Neural cell (in vitro differentiated cells): Measurements from ENCODE around the gene FCHSD2. TPM values are rescaled to one million over a fixed set of nuclear protein-coding genes. Genes with fewer than 3 reads are reported as not detected.

ENCODE experiments used
- H2AFZ ChIP-seq: fragments of 200-600, 300-800 bp; sonication (generic), shearing (Covaris generic); 2 replicates; pipeline ENCODE4 v1.6.0; 2014; ENCODE audit warnings: low read depth, mild to moderate bottlenecking, antibody characterized with exemption, low read length, moderate library complexity
- H3F3A ChIP-seq: fragments of 200-600 bp; shearing (Covaris generic); 2 replicates; pipeline ENCODE4 v1.6.1; 2016; ENCODE audit warnings: mild to moderate bottlenecking, moderate library complexity, mixed read lengths, antibody characterized with exemption, low read length; ENCODE audit not compliant: insufficient read depth, poor library complexity, severe bottlenecking
- H3K27ac ChIP-seq: fragments of 200-600, 300-800 bp; sonication (generic), shearing (Covaris generic); 2 replicates; pipeline ENCODE4 v1.5.1; 2014; ENCODE audit warnings: mild to moderate bottlenecking, low read length, moderate library complexity
- H3K27me3 ChIP-seq: fragments of 300-800, 200-600 bp; sonication (generic), shearing (Covaris generic); 2 replicates; pipeline ENCODE4 v1.6.0; 2014; ENCODE audit warnings: mild to moderate bottlenecking, low read depth, low read length, moderate library complexity; ENCODE audit not compliant: insufficient read depth
- H3K36me3 ChIP-seq: fragments of 300-800, 200-600 bp; sonication (generic), shearing (Covaris generic); 2 replicates; pipeline ENCODE4 v1.5.1; 2014; ENCODE audit warnings: mild to moderate bottlenecking, antibody characterized with exemption, low read length, moderate library complexity; ENCODE audit not compliant: insufficient read depth
- H3K4me2 ChIP-seq: fragments of 300-800, 200-600 bp; sonication (generic), shearing (Covaris generic); 2 replicates; pipeline ENCODE4 v1.6.0; 2014; ENCODE audit warnings: mild to moderate bottlenecking, low read length
- H3K4me3 ChIP-seq: fragments of 300-800, 200-600 bp; sonication (generic), shearing (Covaris generic); 2 replicates; pipeline ENCODE4 v1.5.1; 2014; ENCODE audit warnings: mild to moderate bottlenecking, low read length, moderate library complexity
- H3K79me2 ChIP-seq: fragments of 200-600 bp; shearing (Covaris generic); replicated peaks from 2 replicates; pipeline ENCODE4 v1.6.0; 2014; ENCODE audit warnings: mild to moderate bottlenecking, low read length, moderate library complexity; ENCODE audit not compliant: insufficient read depth
- H3K9ac ChIP-seq: fragments of 300-800, 200-600 bp; sonication (generic), shearing (Covaris generic); 2 replicates; pipeline ENCODE4 v1.6.1; 2016; ENCODE audit warnings: mild to moderate bottlenecking, low read length, mixed read lengths
- H3K9me2 ChIP-seq: fragments of 200-600 bp; shearing (Covaris generic); 2 replicates; pipeline ENCODE4 v1.6.1; 2016; ENCODE audit warnings: mild to moderate bottlenecking, low read length, mixed read lengths; ENCODE audit not compliant: insufficient read depth
- H3K9me3 ChIP-seq: fragments of 200-600, 300-800 bp; sonication (generic), shearing (Covaris generic); 2 replicates; pipeline ENCODE4 v1.6.1; 2016; ENCODE audit warnings: mild to moderate bottlenecking, mixed run types, low read length, moderate library complexity, mixed read lengths
- H4K20me1 ChIP-seq: fragments of 200-600 bp; shearing (Covaris generic); 2 replicates; pipeline ENCODE4 v1.6.1; 2016; ENCODE audit warnings: mild to moderate bottlenecking, mixed run types; ENCODE audit not compliant: insufficient read depth
- CTCF ChIP-seq: fragments of 450-650 bp; IDR thresholded peaks from 2 replicates; pipeline ENCODE4 v1.5.1; 2014; ENCODE audit warnings: antibody characterized with exemption, mild to moderate bottlenecking, moderate library complexity; ENCODE audit not compliant: poor library complexity, severe bottlenecking
- EP300 ChIP-seq: fragments of 450-650 bp; conservative IDR thresholded peaks from 2 replicates; pipeline ENCODE4 v1.6.1; 2014; ENCODE audit warnings: antibody characterized with exemption, mild to moderate bottlenecking, moderate library complexity; ENCODE audit not compliant: poor library complexity, severe bottlenecking
- EZH2 ChIP-seq: fragments of 200-600, 300-800 bp; shearing (Covaris generic), sonication (generic); IDR thresholded peaks from 2 replicates; pipeline ENCODE4 v1.6.1; 2014; ENCODE audit warnings: antibody characterized with exemption, low read length, borderline replicate concordance, mild to moderate bottlenecking; ENCODE audit not compliant: insufficient read depth, poor library complexity, severe bottlenecking
- MXI1 ChIP-seq: fragments of 450-650 bp; conservative IDR thresholded peaks from 2 replicates; pipeline ENCODE4 v1.6.1; 2014; ENCODE audit warnings: antibody characterized with exemption, mild to moderate bottlenecking; ENCODE audit not compliant: poor library complexity, severe bottlenecking
- POLR2AphosphoS5 ChIP-seq: IDR thresholded peaks from 2 replicates; pipeline ENCODE4 v1.6.1; 2012
- RAD21 ChIP-seq: fragments of 450-650 bp; conservative IDR thresholded peaks from 2 replicates; pipeline ENCODE4 v1.6.1; 2014; ENCODE audit warnings: antibody characterized with exemption, mild to moderate bottlenecking, moderate library complexity
- SMC3 ChIP-seq: fragments of 450-650 bp; conservative IDR thresholded peaks from 2 replicates; pipeline ENCODE4 v1.6.1; 2014; ENCODE audit warnings: antibody characterized with exemption, mild to moderate bottlenecking, moderate library complexity; ENCODE audit not compliant: poor library complexity
- TAF1 ChIP-seq: IDR thresholded peaks from 2 replicates; pipeline ENCODE4 v1.6.1; 2012; ENCODE audit warnings: low read depth
- polyA plus RNA-seq: library from polyadenylated mRNA; depleted of rRNA; stranded (reverse); fragments of >200 nt; gene quantifications from 2 replicates; pipeline ENCODE4 v1.2.3, GENCODE V29; 2014
- TF ChIP-seq, protein P1 (sequence below): IDR thresholded peaks from 2 replicates; pipeline ENCODE4 v1.6.1; 2012; ENCODE audit warnings: borderline replicate concordance

Gene FCHSD2
- polyA plus RNA-seq, 1 donor from 2014 or later: 40.8 TPM

DNA sequence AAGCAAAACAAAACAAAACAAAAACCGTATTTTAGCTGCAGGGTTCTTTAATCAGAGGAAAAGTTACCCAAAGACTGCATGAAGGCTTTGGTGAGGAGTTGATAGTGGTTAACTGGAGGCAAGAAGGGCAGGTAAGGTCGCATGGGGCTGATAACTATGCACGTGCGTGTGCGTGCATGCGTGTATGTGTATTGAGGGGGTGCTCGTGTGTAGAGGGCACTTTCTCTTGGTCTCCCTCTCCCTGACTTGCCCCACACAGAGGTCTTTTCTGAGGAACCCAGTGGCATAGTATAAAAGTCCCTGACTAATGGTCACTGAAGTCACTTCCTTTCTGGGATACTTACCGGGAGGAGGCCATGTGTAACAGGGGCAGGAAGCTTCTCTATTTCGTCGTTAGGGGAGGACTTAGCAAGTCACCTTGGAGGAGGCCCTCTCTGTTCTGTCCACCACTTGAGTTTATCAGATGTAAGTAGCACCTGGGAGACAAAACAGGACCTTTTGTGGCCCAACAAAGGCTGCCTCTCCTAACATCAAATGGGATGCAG lies 20.1 kb upstream of the FCHSD2 start:
- no peaks in the 10 kb centered on the region for H4K20me1 ChIP-seq
- H3K9me3 ChIP-seq: no peaks in the 10 kb centered on the region
- no peak overlapping the region for H3K4me2 ChIP-seq
- H3K27me3 ChIP-seq: no peaks in the 10 kb centered on the region
- no peaks in the 10 kb centered on the region for H3F3A ChIP-seq
- H3K9ac ChIP-seq: no peak overlapping the region
- H3K79me2 ChIP-seq: no peaks in the 10 kb centered on the region
- H2AFZ ChIP-seq: no peak overlapping the region
- no peaks in the 10 kb centered on the region for H3K9me2 ChIP-seq
- H3K36me3 ChIP-seq: no peaks in the 10 kb centered on the region
- TF ChIP-seq, protein P1, sequence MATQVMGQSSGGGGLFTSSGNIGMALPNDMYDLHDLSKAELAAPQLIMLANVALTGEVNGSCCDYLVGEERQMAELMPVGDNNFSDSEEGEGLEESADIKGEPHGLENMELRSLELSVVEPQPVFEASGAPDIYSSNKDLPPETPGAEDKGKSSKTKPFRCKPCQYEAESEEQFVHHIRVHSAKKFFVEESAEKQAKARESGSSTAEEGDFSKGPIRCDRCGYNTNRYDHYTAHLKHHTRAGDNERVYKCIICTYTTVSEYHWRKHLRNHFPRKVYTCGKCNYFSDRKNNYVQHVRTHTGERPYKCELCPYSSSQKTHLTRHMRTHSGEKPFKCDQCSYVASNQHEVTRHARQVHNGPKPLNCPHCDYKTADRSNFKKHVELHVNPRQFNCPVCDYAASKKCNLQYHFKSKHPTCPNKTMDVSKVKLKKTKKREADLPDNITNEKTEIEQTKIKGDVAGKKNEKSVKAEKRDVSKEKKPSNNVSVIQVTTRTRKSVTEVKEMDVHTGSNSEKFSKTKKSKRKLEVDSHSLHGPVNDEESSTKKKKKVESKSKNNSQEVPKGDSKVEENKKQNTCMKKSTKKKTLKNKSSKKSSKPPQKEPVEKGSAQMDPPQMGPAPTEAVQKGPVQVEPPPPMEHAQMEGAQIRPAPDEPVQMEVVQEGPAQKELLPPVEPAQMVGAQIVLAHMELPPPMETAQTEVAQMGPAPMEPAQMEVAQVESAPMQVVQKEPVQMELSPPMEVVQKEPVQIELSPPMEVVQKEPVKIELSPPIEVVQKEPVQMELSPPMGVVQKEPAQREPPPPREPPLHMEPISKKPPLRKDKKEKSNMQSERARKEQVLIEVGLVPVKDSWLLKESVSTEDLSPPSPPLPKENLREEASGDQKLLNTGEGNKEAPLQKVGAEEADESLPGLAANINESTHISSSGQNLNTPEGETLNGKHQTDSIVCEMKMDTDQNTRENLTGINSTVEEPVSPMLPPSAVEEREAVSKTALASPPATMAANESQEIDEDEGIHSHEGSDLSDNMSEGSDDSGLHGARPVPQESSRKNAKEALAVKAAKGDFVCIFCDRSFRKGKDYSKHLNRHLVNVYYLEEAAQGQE: no peak
- TF ChIP-seq EZH2: no peak
- TF ChIP-seq RAD21: no peak
- no peak for TF ChIP-seq CTCF
- no peak for TF ChIP-seq MXI1
- TF ChIP-seq TAF1: no peak
- no peak for TF ChIP-seq SMC3
- TF ChIP-seq EP300: no peak
- no peak for TF ChIP-seq POLR2AphosphoS5
- H3K27ac ChIP-seq: no peak overlapping the region
- no peak overlapping the region for H3K4me3 ChIP-seq

GRCh38 chr11:73160005-73160760 lies 18.1 kb upstream of the FCHSD2 start:
- H3K9me2 ChIP-seq: no peaks in the 10 kb centered on the region
- H3K9me3 ChIP-seq: no peaks in the 10 kb centered on the region
- H3K9ac ChIP-seq: no peak overlapping the region
- no peaks in the 10 kb centered on the region for H3F3A ChIP-seq
- no peaks in the 10 kb centered on the region for H4K20me1 ChIP-seq
- no peak overlapping the region for H3K27ac ChIP-seq
- no peak overlapping the region for H3K4me3 ChIP-seq
- H3K27me3 ChIP-seq: no peaks in the 10 kb centered on the region
- no peaks in the 10 kb centered on the region for H3K79me2 ChIP-seq
- H2AFZ ChIP-seq: no peak overlapping the region
- no peak for TF ChIP-seq RAD21
- H3K36me3 ChIP-seq: no peaks in the 10 kb centered on the region
- no peak overlapping the region for H3K4me2 ChIP-seq
